NT2/D1 (cell line): ENCODE measurements around the gene KRTAP5-9.

Experiments used
- SUZ12 ChIP-seq: IDR thresholded peaks from 2 replicates; pipeline ENCODE4 v1.6.1; 2011; ENCODE audit not compliant: insufficient read length, insufficient read depth; ENCODE audit errors: extremely low read depth
- YY1 ChIP-seq: IDR thresholded peaks from 2 replicates; pipeline ENCODE4 v1.6.1; 2011; ENCODE audit not compliant: insufficient read length, insufficient read depth
- ZNF274 ChIP-seq: IDR thresholded peaks from 2 replicates; pipeline ENCODE4 v1.6.1; 2011; ENCODE audit warnings: mild to moderate bottlenecking, low read depth, low read length

- TF ChIP-seq ZNF274 (no peak), YY1 (no peak), SUZ12 (no peak)
Observed at GRCh38 chr11:71519546-71519945, 28.7 kb upstream of the KRTAP5-9 start.
